Suprapubic skin (tissue), 4 donors: ENCODE measurements around the gene TMEM106C.

Experiments
- CTCF ChIP-seq, 2 donors: fragments of 200-600 bp in 1 of 2; fragments of 450-650 bp in 1 of 2; sonication (generic) in 1 of 2; IDR thresholded peaks; one replicate each; pipeline ENCODE4 v1.5.1; 2016 to 2019; ENCODE audit warnings: antibody characterized with exemption in 2 of 2, mild to moderate bottlenecking in 1 of 2, moderate library complexity in 1 of 2
- EP300 ChIP-seq: sonication (generic); formaldehyde crosslinking; IDR thresholded peaks from one replicate; pipeline ENCODE4 v1.6.1; 2017; ENCODE audit warnings: antibody characterized with exemption
- POLR2A ChIP-seq, 2 donors: fragments of 450-650 bp; IDR thresholded peaks; one replicate each; pipeline ENCODE4 v1.6.1; 2017; ENCODE audit warnings: antibody characterized with exemption in 2 of 2, mild to moderate bottlenecking in 2 of 2, moderate library complexity in 2 of 2
- POLR2AphosphoS5 ChIP-seq, 3 donors: sonication (generic); formaldehyde crosslinking; IDR thresholded peaks; one replicate each; pipeline ENCODE4 v1.6.1; 2017; ENCODE audit warnings: antibody characterized with exemption in 3 of 3

DNA sequence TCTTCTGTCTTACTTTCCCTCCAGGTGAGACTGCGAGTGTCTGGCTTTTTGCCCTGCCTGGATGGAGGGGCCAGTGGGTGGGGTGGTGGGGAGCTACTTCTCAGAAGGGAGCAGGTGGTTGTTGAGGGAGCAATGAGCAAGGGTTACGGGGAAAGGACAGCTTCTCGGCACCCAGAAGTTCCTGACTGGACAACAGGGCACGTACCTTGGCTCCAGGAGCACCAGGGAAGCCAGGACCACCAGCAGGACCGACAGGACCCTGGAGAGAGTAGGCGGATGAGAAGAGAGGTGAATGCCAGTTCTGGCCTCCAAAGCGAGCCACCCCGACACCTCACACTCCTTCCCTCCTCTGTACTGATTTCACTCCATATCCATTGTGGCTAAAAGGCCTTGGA, 25.6 kb downstream of the TMEM106C start:
- no peak for TF ChIP-seq EP300
- TF ChIP-seq POLR2A (IDR thresholded peaks at IDR 0.05) = no peak
- TF ChIP-seq CTCF (IDR thresholded peaks at IDR 0.05) = no peak
- TF ChIP-seq POLR2AphosphoS5 (IDR thresholded peaks at IDR 0.05) = no peak
